CD4-positive, alpha-beta T cell treated with Interleukin-2 at 100 ng/mL for 4 hours (primary cell): ENCODE results near the gene SAXO2.
"Not testable (repeated sequence)": the region's sequence is repeated elsewhere in the genome, so short reads cannot be mapped to it uniquely, and the experiment has no call there.

Experiments
- DNase-seq: peaks from one replicate; pipeline ENCODE4 v3.0.0-alpha.2; 2020; ENCODE audit warnings: low spot score

The SAXO2 gene

GRCh38 chr15:82314769-82315518 is 52.3 kb downstream of the SAXO2 start:
- no peak for DNase-seq

GRCh38 chr15:82315519-82316246 is 53.1 kb downstream of the SAXO2 start:
- no peak for DNase-seq

GRCh38 chr15:82316247-82317090 is 53.9 kb downstream of the SAXO2 start:
- DNase-seq, result not testable (repeated sequence)

- DNase-seq, result no peak
Observed at GRCh38 chr15:82317091-82317489, 54.5 kb downstream of the SAXO2 start.

- DNase-seq, result not testable (repeated sequence)
Observed at GRCh38 chr15:82317516-82317915, 54.9 kb downstream of the SAXO2 start.

GRCh38 chr15:82318281-82318680 is 55.7 kb downstream of the SAXO2 start:
- not testable (repeated sequence) for DNase-seq

GRCh38 chr15:82319522-82320278 is 57.1 kb downstream of the SAXO2 start:
- DNase-seq, result not testable (repeated sequence)

- not testable (repeated sequence) for DNase-seq
Observed at GRCh38 chr15:82320861-82321260, 58.2 kb downstream of the SAXO2 start.

- not testable (repeated sequence) for DNase-seq
Observed at GRCh38 chr15:82322488-82322887, 59.9 kb downstream of the SAXO2 start.

- not testable (repeated sequence) for DNase-seq
Observed at GRCh38 chr15:82324831-82325230, 62.2 kb downstream of the SAXO2 start.

GRCh38 chr15:82325646-82326045 is 63.0 kb downstream of the SAXO2 start:
- DNase-seq, result not testable (repeated sequence)

- not testable (repeated sequence) for DNase-seq
Observed at GRCh38 chr15:82326896-82327295, 64.3 kb downstream of the SAXO2 start.

- not testable (repeated sequence) for DNase-seq
Observed at GRCh38 chr15:82327372-82327771, 64.8 kb downstream of the SAXO2 start.

GRCh38 chr15:82329039-82329438 is 66.4 kb downstream of the SAXO2 start:
- DNase-seq, result not testable (repeated sequence)

GRCh38 chr15:82330921-82331320 is 68.3 kb downstream of the SAXO2 start:
- DNase-seq, result not testable (repeated sequence)

- not testable (repeated sequence) for DNase-seq
Observed at GRCh38 chr15:82331576-82332304, 69.1 kb downstream of the SAXO2 start.

- not testable (repeated sequence) for DNase-seq
Observed at GRCh38 chr15:82332711-82333602, 70.3 kb downstream of the SAXO2 start.

GRCh38 chr15:82333603-82334553 is 71.3 kb downstream of the SAXO2 start:
- not testable (repeated sequence) for DNase-seq
